T-cell (primary cell): ENCODE data around the gene FAM177B. TPM values are rescaled to one million over a fixed set of nuclear protein-coding genes. Genes with fewer than 3 reads are reported as not detected.

Experiments used
- total RNA-seq, 35 experiments: library from RNA in 6 of 35; stranded (reverse) in 6 of 35; fragments of 120-200 nt in 1 of 35; gene quantifications; one replicate each; pipeline versions ENCODE4 v1.2.1 to v1.2.4 and lab custom pipeline; 2013 to 2026

FAM177B gene
- total RNA-seq, 5 donors from 2014 or later (not counting 1 experiment from before 2014, with no cell fraction given) = 0.58 to 3.3 (median 0.60) TPM

Other genes starting within 250 kb of the FAM177B start
- gene HHIPL2, start 189.1 kb upstream of the FAM177B start, total RNA-seq = 1 to 10 TPM in 2 of 5 donors, under 1 TPM in 1, not detected in 2; 0.53 to 1.4 (median 1.0) TPM
- gene TAF1A, start 147.3 kb upstream of the FAM177B start, total RNA-seq = 10 to 100 TPM in 3 of 5 donors, 1 to 10 TPM in 2; 5.7 to 14.0 (median 12.3) TPM
- gene MIA3, start 119.1 kb upstream of the FAM177B start, total RNA-seq = 100 to 1,000 TPM in 3 of 5 donors, 10 to 100 TPM in 2; 86.5 to 116 (median 102) TPM
- gene AIDA, start 24.7 kb upstream of the FAM177B start, total RNA-seq = 10 to 100 TPM; 43.4 to 59.4 (median 52.7) TPM
- gene BROX, start 24.6 kb upstream of the FAM177B start, total RNA-seq = 10 to 100 TPM; 45.3 to 53.9 (median 52.0) TPM
- gene DISP1, start 77.8 kb downstream of the FAM177B start, total RNA-seq = 1 to 10 TPM; 2.7 to 4.5 (median 3.1) TPM